Upper lobe of left lung (tissue), 6 donors: Measurements from ENCODE around the gene C2orf68. TPM values are rescaled to one million over a fixed set of nuclear protein-coding genes. Genes with fewer than 3 reads are reported as not detected.
"Not testable (repeated sequence)": the region's sequence is repeated elsewhere in the genome, so short reads cannot be mapped to it uniquely, and the experiment has no call there.

Experiments
- ATAC-seq, 2 donors: fragments of 200-7000 bp; cut with Tn5 transposase; one replicate each; pipeline ENCODE4 v1.9.1; 2022; ENCODE audit warnings: mild to moderate bottlenecking in 2 of 2, moderate library complexity in 2 of 2; ENCODE audit not compliant: low FRiP score in 2 of 2
- DNase-seq, 2 donors: peaks; one replicate each; pipeline ENCODE4 v3.0.0-alpha.2; 2019 to 2020
- H3K27ac ChIP-seq, 4 donors: fragments of 200-600 bp; sonication (generic); one replicate each; pipeline ENCODE4 v1.5.1; 2016 to 2019
- H3K27me3 ChIP-seq, 4 donors: fragments of 200-600 bp; sonication (generic); one replicate each; pipeline ENCODE4 v1.5.1; 2017 to 2019
- H3K36me3 ChIP-seq, 4 donors: fragments of 200-600 bp; sonication (generic); one replicate each; pipeline ENCODE4 v1.5.1; 2016 to 2019
- H3K4me1 ChIP-seq, 4 donors: fragments of 200-600 bp; sonication (generic); one replicate each; pipeline ENCODE4 v1.5.1; 2018 to 2019
- H3K4me3 ChIP-seq, 4 donors: fragments of 200-600 bp; sonication (generic); one replicate each; pipeline ENCODE4 v1.5.1; 2017 to 2019; ENCODE audit warnings: mild to moderate bottlenecking in 2 of 4, moderate library complexity in 1 of 4
- H3K9me3 ChIP-seq, 4 donors: fragments of 200-600 bp; sonication (generic); one replicate each; pipeline ENCODE4 v1.5.1; 2018 to 2019
- CTCF ChIP-seq, 6 experiments: fragments of 450-650 bp in 4 of 6; fragments of 200-600 bp in 2 of 6; sonication (generic) in 2 of 6; IDR thresholded peaks; one replicate each; pipeline ENCODE4 v1.5.1; 2016 to 2019; ENCODE audit warnings: antibody characterized with exemption in 6 of 6
- EP300 ChIP-seq, 4 donors: sonication (generic); formaldehyde crosslinking; IDR thresholded peaks; one replicate each; pipeline ENCODE4 v1.5.1; 2017; ENCODE audit warnings: antibody characterized with exemption in 4 of 4, control low read depth in 2 of 4
- POLR2A ChIP-seq, 4 donors: fragments of 450-650 bp; IDR thresholded peaks; one replicate each; pipeline ENCODE4 v1.5.1; 2016 to 2017; ENCODE audit warnings: antibody characterized with exemption in 4 of 4, mild to moderate bottlenecking in 2 of 4
- POLR2AphosphoS5 ChIP-seq, 2 donors: sonication (generic); formaldehyde crosslinking; IDR thresholded peaks; one replicate each; pipeline ENCODE4 v1.5.1; 2017; ENCODE audit warnings: antibody characterized with exemption in 2 of 2
- WGBS, 2 donors: methylation state at CpG; one replicate each; pipeline ENCODE4 v1.1.5; 2017 to 2018; 5-methylcytosine and 5-hydroxymethylcytosine counted together
- total RNA-seq, 6 donors: library from RNA; depleted of rRNA in 4 of 6; stranded (reverse); fragments of >200 nt in 4 of 6; gene quantifications; one replicate each; pipeline versions ENCODE4 v1.1.0 to v1.2.1, GENCODE V29; 2016 to 2021
- donor health status: DM: no; HTN: no; CAD: no; lungs with moderate emphysema.
- donor health status: DM: no; HTN: yes; CAD: no; lungs with severe emphysema.

C2orf68 gene
- total RNA-seq, 6 donors from 2014 or later = 24.6 to 46.1 (median 34.0) TPM

GRCh38 chr2:85657399-85657798, 45.5 kb upstream of the C2orf68 start:
- not testable (repeated sequence) for H3K4me3 ChIP-seq, H3K27me3 ChIP-seq, H3K9me3 ChIP-seq
- H3K4me1 ChIP-seq = peaks cover 16 to 29% (median 23%) of the 10 kb centered on the region in 4 donors
- WGBS, 2 donors = 73 to 86% methylated on average over 4 of the region's 4 CpGs
- DNase-seq (peak in 1 of 2 donors; percentile 84), ATAC-seq (peak in 1 of 2 donors; percentile 32)
- peak overlapping the region in 3 of 4 donors; percentile 2 to 93 (median 42) for H3K27ac ChIP-seq
- H3K36me3 ChIP-seq = peaks cover 0 to 17% (median 4%) of the 10 kb centered on the region in 4 donors
- peak in 2 of 4 donors; percentile 55 to 70 for TF ChIP-seq POLR2A (IDR thresholded peaks at IDR 0.05)
- peak; percentile 40 to 90 for TF ChIP-seq POLR2AphosphoS5 (IDR thresholded peaks at IDR 0.05)

- Histone ChIP-seq H3K27me3 (no peaks in the 10 kb centered on the region), H3K36me3 (peaks cover 0 to 25% (median 4%) of the 10 kb centered on the region in 4 donors), H3K9me3 (no peaks in the 10 kb centered on the region), H3K27ac (peak overlapping the region; percentile 28 to 54 (median 52)), H3K4me1 (peaks cover 13 to 25% (median 19%) of the 10 kb centered on the region in 4 donors), H3K4me3 (no peak overlapping the region)
- WGBS, 2 donors = 70 to 76% methylated on average over 3 of the region's 3 CpGs
- DNase-seq (peak in 1 of 2 donors; percentile 48), ATAC-seq (peak; percentile 2 to 30)
- TF ChIP-seq CTCF (IDR thresholded peaks at IDR 0.05) = no peak
- TF ChIP-seq POLR2AphosphoS5 (IDR thresholded peaks at IDR 0.05) = no peak
- TF ChIP-seq EP300 (IDR thresholded peaks at IDR 0.05) = no peak
- TF ChIP-seq POLR2A (IDR thresholded peaks at IDR 0.05) = no peak
Measured at GRCh38 chr2:85656468-85656867, 44.6 kb upstream of the C2orf68 start.

GRCh38 chr2:85655961-85656417, 44.1 kb upstream of the C2orf68 start:
- no peaks in the 10 kb centered on the region for H3K9me3 ChIP-seq
- peak; percentile 0 to 6 for ATAC-seq
- WGBS, 2 donors = 75 to 83% methylated on average over 7 of the region's 7 CpGs
- H3K4me1 ChIP-seq = peaks cover 9 to 21% (median 16%) of the 10 kb centered on the region in 4 donors
- DNase-seq = no peak
- H3K27me3 ChIP-seq = no peaks in the 10 kb centered on the region
- no peak overlapping the region for H3K4me3 ChIP-seq
- H3K36me3 ChIP-seq = peaks cover 0 to 30% (median 4%) of the 10 kb centered on the region in 4 donors
- H3K27ac ChIP-seq = peak overlapping the region; percentile 28 to 54 (median 52)
- no peak for TF ChIP-seq EP300 (IDR thresholded peaks at IDR 0.05)
- peak; percentile 15 to 35 for TF ChIP-seq POLR2AphosphoS5 (IDR thresholded peaks at IDR 0.05)
- TF ChIP-seq CTCF (IDR thresholded peaks at IDR 0.05) = no peak
- peak in 2 of 4 donors; percentile 9 to 45 for TF ChIP-seq POLR2A (IDR thresholded peaks at IDR 0.05)

- 66 to 79% methylated on average over 3 of the region's 3 CpGs for WGBS, 2 donors
- H3K27ac ChIP-seq = peak overlapping the region; percentile 59 to 74 (median 62)
Measured at GRCh38 chr2:85653996-85654395, 42.1 kb upstream of the C2orf68 start.

GRCh38 chr2:85652056-85652455, 40.2 kb upstream of the C2orf68 start:
- TF ChIP-seq POLR2A (IDR thresholded peaks at IDR 0.05) = no peak
- TF ChIP-seq CTCF (IDR thresholded peaks at IDR 0.05) = no peak
- no peak for TF ChIP-seq EP300 (IDR thresholded peaks at IDR 0.05)
- no peak for TF ChIP-seq POLR2AphosphoS5 (IDR thresholded peaks at IDR 0.05)
- peak overlapping the region; percentile 23 to 74 (median 51) for H3K27ac ChIP-seq
- ATAC-seq = no peak

More at GRCh38 chr2:85653996-85654395, 42.1 kb upstream of the C2orf68 start:
- no peaks in the 10 kb centered on the region for H3K9me3 ChIP-seq
- peaks cover 11 to 24% (median 17%) of the 10 kb centered on the region in 4 donors for H3K4me1 ChIP-seq
- no peak for DNase-seq
- ATAC-seq = no peak
- TF ChIP-seq POLR2A (IDR thresholded peaks at IDR 0.05) (no peak), POLR2AphosphoS5 (IDR thresholded peaks at IDR 0.05) (no peak), EP300 (IDR thresholded peaks at IDR 0.05) (no peak), CTCF (IDR thresholded peaks at IDR 0.05) (no peak)
- H3K36me3 ChIP-seq = peaks cover 0 to 50% (median 17%) of the 10 kb centered on the region in 4 donors
- H3K27me3 ChIP-seq = no peaks in the 10 kb centered on the region
- H3K4me3 ChIP-seq = no peak overlapping the region

More at GRCh38 chr2:85652056-85652455, 40.2 kb upstream of the C2orf68 start:
- Histone ChIP-seq H3K27me3 (no peaks in the 10 kb centered on the region), H3K4me1 (peaks cover 21 to 37% (median 25%) of the 10 kb centered on the region in 4 donors), H3K4me3 (no peak overlapping the region), H3K36me3 (peaks cover 0 to 69% (median 33%) of the 10 kb centered on the region in 4 donors), H3K9me3 (no peaks in the 10 kb centered on the region)
- WGBS, 2 donors = 96 to 100% methylated on average over 2 of the region's 2 CpGs
- no peak for DNase-seq
